ENCODE results near the gene GRB10.

- TF ChIP-seq POLR2A (IDR thresholded peaks at IDR 0.05; ENCODE audit: low read depth, low read length), result no peak
- no peak for TF ChIP-seq POLR2AphosphoS5 (IDR thresholded peaks at IDR 0.05; ENCODE audit: low read depth, low read length)
- TF ChIP-seq TAF1 (IDR thresholded peaks at IDR 0.05; ENCODE audit: low read depth, low read length), result no peak
- no peak for TF ChIP-seq PAX5 (IDR thresholded peaks at IDR 0.05; ENCODE audit: insufficient read depth, low read length, severe bottlenecking)
Measured at GRCh38 chr7:50788382-50788781, 5.7 kb upstream of the GRB10 start.

Measured in GM12891 (cell line).